Astrocyte of the spinal cord (primary cell): ENCODE results near the gene YWHAQ.

Experiments used
- DNase-seq: peaks from one replicate; pipeline ENCODE4 v3.0.0; 2011; ENCODE audit warnings: low read depth, low spot score
- H3K4me3 ChIP-seq: 2 replicates; pipeline ENCODE4 v1.5.1; 2011; ENCODE audit warnings: low read depth, mild to moderate bottlenecking, low read length, moderate library complexity
- CTCF ChIP-seq: IDR thresholded peaks from 2 replicates; pipeline ENCODE4 v1.5.1; 2012; ENCODE audit warnings: low read depth, mild to moderate bottlenecking, low read length, inconsistent platforms
- in situ Hi-C: cut with HindIII; loops from 2 replicates; pipeline ENCODE4 v1.10.0; 2017; ENCODE audit warnings: low sequenced_read_pairs

YWHAQ gene

GRCh38 chr2:9663008-9663879, 32.4 kb upstream of the YWHAQ start:
- TF ChIP-seq CTCF, result no peak
- DNase-seq, result no peak
- H3K4me3 ChIP-seq, result no peak overlapping the region
- in situ Hi-C loops, result loop anchor here (5.0 kb wide), 1 partner anchor 36 kb away; no protein-coding TSS in a partner anchor

- in situ Hi-C loops, result loop anchor here (5.0 kb wide), 1 partner anchor 34 kb away; no protein-coding TSS in a partner anchor
- TF ChIP-seq CTCF, result no peak
- no peak overlapping the region for H3K4me3 ChIP-seq
- no peak for DNase-seq
Measured at GRCh38 chr2:9661261-9661660, 30.5 kb upstream of the YWHAQ start.

GRCh38 chr2:9660781-9661180, 30.0 kb upstream of the YWHAQ start:
- H3K4me3 ChIP-seq, result no peak overlapping the region
- DNase-seq, result no peak
- no peak for TF ChIP-seq CTCF
- in situ Hi-C loops, result loop anchor here (5.0 kb wide), 1 partner anchor 33 kb away; no protein-coding TSS in a partner anchor

GRCh38 chr2:9660154-9660553, 29.4 kb upstream of the YWHAQ start:
- TF ChIP-seq CTCF, result no peak
- H3K4me3 ChIP-seq, result no peak overlapping the region
- in situ Hi-C loops, result loop anchor here (5.0 kb wide), 1 partner anchor 33 kb away; no protein-coding TSS in a partner anchor
- no peak for DNase-seq

GRCh38 chr2:9658972-9659371, 28.2 kb upstream of the YWHAQ start:
- in situ Hi-C loops, result no loop called here
- no peak overlapping the region for H3K4me3 ChIP-seq
- no peak for TF ChIP-seq CTCF
- DNase-seq, result peak; percentile 72

GRCh38 chr2:9657731-9658130, 26.9 kb upstream of the YWHAQ start:
- H3K4me3 ChIP-seq, result no peak overlapping the region
- TF ChIP-seq CTCF, result no peak
- in situ Hi-C loops, result no loop called here
- DNase-seq, result no peak
